Transverse colon (tissue), 4 donors: ENCODE measurements around the gene RRP1B.

Experiments used
- CTCF ChIP-seq, 5 experiments: fragments of 200-600 bp in 3 of 5; fragments of 450-650 bp in 2 of 5; sonication (generic) in 3 of 5; IDR thresholded peaks; 1 replicate in 2 of 5; 2 replicates in 3 of 5; pipeline ENCODE4 v1.5.1; 2016 to 2017; ENCODE audit warnings: antibody characterized with exemption in 5 of 5, inconsistent platforms in 3 of 5, mild to moderate bottlenecking in 2 of 5, moderate library complexity in 1 of 5
- EP300 ChIP-seq: sonication (generic); formaldehyde crosslinking; IDR thresholded peaks from one replicate; pipeline ENCODE4 v1.6.1; 2017; ENCODE audit warnings: antibody characterized with exemption, low read depth
- POLR2A ChIP-seq: fragments of 450-650 bp; IDR thresholded peaks from one replicate; pipeline ENCODE4 v1.6.1; 2016; ENCODE audit warnings: antibody characterized with exemption, mild to moderate bottlenecking, moderate library complexity
- POLR2AphosphoS5 ChIP-seq, 3 donors: sonication (generic); formaldehyde crosslinking; IDR thresholded peaks; one replicate each; pipeline ENCODE4 v1.6.1; 2016; ENCODE audit warnings: antibody characterized with exemption in 3 of 3

GRCh38 chr21:43689556-43690337 is 30.4 kb downstream of the RRP1B start:
- no peak for TF ChIP-seq CTCF (IDR thresholded peaks at IDR 0.05)
- no peak for TF ChIP-seq POLR2AphosphoS5 (IDR thresholded peaks at IDR 0.05)
- no peak for TF ChIP-seq POLR2A
- TF ChIP-seq EP300 = no peak
